Activated CD4-positive, alpha-beta T cell treated with anti-CD3 and anti-CD28 coated beads, Interleukin-2, amount 50 U/mL, for 48 hours (primary cell): Measurements from ENCODE around the gene POTEM.
"Not testable (repeated sequence)": the region's sequence is repeated elsewhere in the genome, so short reads cannot be mapped to it uniquely, and the experiment has no call there.

Source experiments
- DNase-seq, 2 experiments: peaks; one replicate each; pipeline ENCODE4 v3.0.0-alpha.2; 2020

POTEM gene

GRCh38 chr14:19038060-19038664 lies 70.9 kb downstream of the POTEM start:
- DNase-seq = not testable (repeated sequence)

- not testable (repeated sequence) for DNase-seq
Measured at GRCh38 chr14:19038785-19039184, 71.6 kb downstream of the POTEM start.

GRCh38 chr14:19043384-19043783 lies 76.2 kb downstream of the POTEM start:
- not testable (repeated sequence) for DNase-seq
